K562 (cell line): ENCODE measurements around the gene C17orf78. TPM values are rescaled to one million over a fixed set of nuclear protein-coding genes. Genes with fewer than 3 reads are reported as not detected.

Experiments
- ATAC-seq: fragments of 200-7000 bp; cut with Tn5 transposase; 3 replicates; pipeline ENCODE4 v1.9.1; 2020; ENCODE audit warnings: moderate library complexity
- Bru-seq: library from RNA; stranded (reverse); fragments of 400-500 nt; gene quantifications from one replicate; lab custom pipeline; 2021; lab: Mats Ljungman, UMichigan
- BruChase-seq, 2 experiments: library from RNA; stranded (reverse); fragments of 400-500 nt; gene quantifications; one replicate each; lab custom pipeline; 2021; lab: Mats Ljungman, UMichigan
- BruUV-seq: library from RNA; stranded (reverse); fragments of 400-500 nt; replicated peaks from 2 replicates; lab custom pipeline; 2021; lab: Mats Ljungman, UMichigan
- CTCF ChIA-PET: fragments of 300-600 bp; formaldehyde crosslinking; extraction: SDS; loops from one replicate; lab custom pipeline; 2021; ENCODE audit warnings: low intra/inter-chr PET ratio; lab: Yijun Ruan, JAX
- POLR2A ChIA-PET: fragments of 300-600, 350-650 bp; sonication (Branson Sonifier 250); formaldehyde crosslinking; extraction: SDS; loops from one replicate; lab custom pipeline; 2021; ENCODE audit warnings: antibody characterized with exemption, inconsistent platforms; lab: Yijun Ruan, JAX
- DNase-seq, 4 experiments: peaks; one replicate each; pipeline versions ENCODE4 v3.0.0 to v3.0.0-alpha.2; 2011 to 2018; ENCODE audit warnings: low spot score in 3 of 4, mixed read lengths in 3 of 4; ENCODE audit errors: extremely low read depth in 1 of 4
- FAIRE-seq: peaks from 2 replicates; lab custom pipeline; 2011; peaks lifted over from hg19 to GRCh38; lab: Jason Lieb, UNC
- H2AFZ ChIP-seq: 2 replicates; pipeline ENCODE4 v1.6.0; 2011; ENCODE audit warnings: low read depth, low read length, control low read depth, inconsistent platforms
- H3K27ac ChIP-seq: fragments of 200-600 bp; 3 replicates; pipeline ENCODE4 v1.8.0; 2011; ENCODE audit warnings: low read depth, mild to moderate bottlenecking, control low read depth, inconsistent platforms, low read length, moderate library complexity, mixed read lengths; ENCODE audit errors: extremely low read depth
- H3K27me3 ChIP-seq, 2 experiments: fragments of 300-600 bp in 1 of 2; 2 replicates in 1 of 2; 3 replicates in 1 of 2; pipeline versions ENCODE4 v1.6.0 to v1.8.0; 2011; ENCODE audit warnings: inconsistent platforms in 2 of 2, low read length in 2 of 2, mild to moderate bottlenecking in 1 of 2, mixed read lengths in 1 of 2, moderate library complexity in 1 of 2; ENCODE audit not compliant: control insufficient read depth in 2 of 2, insufficient read depth in 2 of 2
- H3K36me3 ChIP-seq: fragments of 300-600 bp; 3 replicates; pipeline ENCODE4 v1.8.0; 2011; ENCODE audit warnings: mild to moderate bottlenecking, low read length, inconsistent platforms; ENCODE audit not compliant: control insufficient read depth, insufficient read depth
- H3K4me1 ChIP-seq, 2 experiments: fragments of 200-600 bp in 1 of 2; replicated peaks in 1 of 2; 2 replicates in 1 of 2; 3 replicates in 1 of 2; pipeline versions ENCODE4 v1.5.1 to v1.8.0; 2011; ENCODE audit warnings: inconsistent platforms in 2 of 2, low read length in 2 of 2, mild to moderate bottlenecking in 1 of 2, mixed read lengths in 1 of 2, moderate library complexity in 1 of 2; ENCODE audit not compliant: control insufficient read depth in 2 of 2, insufficient read depth in 2 of 2
- H3K4me2 ChIP-seq: 2 replicates; pipeline ENCODE4 v1.6.1; 2011; ENCODE audit warnings: low read length, control low read depth, inconsistent platforms, mixed read lengths; ENCODE audit not compliant: insufficient read depth
- H3K4me3 ChIP-seq: fragments of 200-600 bp; sonication (generic), shearing (Covaris generic); 2 replicates; pipeline ENCODE4 v1.5.1; 2016; ENCODE audit warnings: control low read depth, inconsistent platforms
- H3K79me2 ChIP-seq: fragments of 200-600 bp; 3 replicates; pipeline ENCODE4 v1.8.0; 2011; ENCODE audit warnings: low read length, inconsistent platforms; ENCODE audit not compliant: control insufficient read depth, insufficient read depth
- H3K9ac ChIP-seq, 2 experiments: 2 replicates each; pipeline versions ENCODE4 v1.6.0 to v1.6.1; 2011; ENCODE audit warnings: low read depth in 2 of 2, low read length in 2 of 2, control low read depth in 1 of 2, inconsistent platforms in 1 of 2, mild to moderate bottlenecking in 1 of 2, mixed read lengths in 1 of 2; ENCODE audit not compliant: insufficient read depth in 1 of 2
- H3K9me1 ChIP-seq: one replicate; pipeline ENCODE4 v1.6.0; 2011; ENCODE audit warnings: inconsistent platforms, mild to moderate bottlenecking, low read length, moderate library complexity; ENCODE audit not compliant: control insufficient read depth, insufficient read depth
- H3K9me3 ChIP-seq: replicated peaks from 2 replicates; pipeline ENCODE4 v1.5.1; 2011; ENCODE audit warnings: low read depth, low read length, inconsistent platforms; ENCODE audit not compliant: control insufficient read depth, insufficient read depth
- H4K20me1 ChIP-seq: replicated peaks from 2 replicates; pipeline ENCODE4 v1.6.1; 2011; ENCODE audit warnings: low read length, inconsistent platforms, mixed read lengths; ENCODE audit not compliant: control insufficient read depth, insufficient read depth
- CXXC5 ChIP-seq: fragments of 250-450 bp; sonication (Bioruptor Pico); IDR thresholded peaks from 2 replicates; pipeline ENCODE4 v1.8.0; 2022; ENCODE audit warnings: inconsistent platforms, mild to moderate bottlenecking, moderate library complexity
- HMG20A ChIP-seq: fragments of 450-650 bp; formaldehyde crosslinking; conservative IDR thresholded peaks from 2 replicates; pipeline ENCODE4 v1.4.0; 2020; ENCODE audit warnings: mild to moderate bottlenecking, mixed read lengths
- HNRNPH1 ChIP-seq: fragments of 200-400 bp; formaldehyde crosslinking; optimal IDR thresholded peaks from 2 replicates; pipeline ENCODE3; 2017; ENCODE audit warnings: low read depth, mild to moderate bottlenecking, low read length, moderate library complexity
- MTA2 ChIP-seq: fragments of 450-650 bp; IDR thresholded peaks from 2 replicates; pipeline ENCODE4 v1.6.1; 2016; ENCODE audit warnings: low read depth
- PATZ1 ChIP-seq: fragments of 250-450 bp; sonication (Bioruptor Pico); IDR thresholded peaks from 2 replicates; pipeline ENCODE4 v1.5.0; 2020; ENCODE audit warnings: mild to moderate bottlenecking, borderline replicate concordance
- PKNOX1 ChIP-seq: fragments of 450-650 bp; IDR thresholded peaks from 2 replicates; pipeline ENCODE4 v1.6.1; 2016
- RFX5 ChIP-seq: IDR thresholded peaks from 2 replicates; pipeline ENCODE4 v1.6.1; 2011; ENCODE audit warnings: low read depth, mild to moderate bottlenecking, improper control_type of control experiment, low read length
- SRSF7 ChIP-seq: fragments of 200-400 bp; formaldehyde crosslinking; optimal IDR thresholded peaks from 2 replicates; pipeline ENCODE3; 2017; ENCODE audit warnings: mild to moderate bottlenecking, low read depth, low read length
- ZNF311 ChIP-seq: fragments of 250-450 bp; sonication (Bioruptor Pico); IDR thresholded peaks from 2 replicates; pipeline ENCODE4 v1.4.0; 2020; ENCODE audit warnings: mild to moderate bottlenecking, moderate library complexity
- ZNF592 ChIP-seq: fragments of 450-650 bp; IDR thresholded peaks from 2 replicates; pipeline ENCODE4 v1.6.1; 2017; ENCODE audit warnings: antibody characterized with exemption, mild to moderate bottlenecking
- ZNF668 ChIP-seq: fragments of 250-450 bp; sonication (Bioruptor Pico); IDR thresholded peaks from 2 replicates; pipeline ENCODE4 v1.8.0; 2022; ENCODE audit warnings: mild to moderate bottlenecking, inconsistent platforms
- WGBS: fragments of 100-300 bp; shearing (Covaris generic); methylation state at CpG from one replicate; pipeline ENCODE4 v1.1.6; 2016; ENCODE audit warnings: low coverage, mixed read lengths; ENCODE audit not compliant: insufficient coverage; ENCODE audit errors: missing lambda C conversion rate; 5-methylcytosine and 5-hydroxymethylcytosine counted together
- in situ Hi-C: fragments of 300-500 bp; cut with MboI; formaldehyde crosslinking; loops from 4 replicates; pipeline ENCODE4 v1.15.0; 2018; ENCODE audit warnings: inconsistent platforms, mixed read lengths
- intact Hi-C: fragments of 100-400 bp; cut with micrococcal nuclease; formaldehyde crosslinking; loops from 2 replicates; pipeline ENCODE4 v1.14.2; 2022
- long read RNA-seq, 3 experiments: library from polyadenylated mRNA in 2 of 3; library from RNA in 1 of 3; unstranded in 2 of 3; stranded (forward) in 1 of 3; transcript quantifications; one replicate each; pipeline ENCODE4 v2.0.0, GENCODE V29; 2019 to 2022
- polyA minus RNA-seq, 3 experiments: library from RNA; depleted of rRNA, polyadenylated mRNA; stranded (reverse); fragments of >200 nt; gene quantifications; 2 replicates each; pipeline ENCODE4 v1.2.3, GENCODE V29; 2011
- polyA plus RNA-seq, 8 experiments: library from polyadenylated mRNA; depleted of rRNA in 4 of 8; stranded (reverse) in 5 of 8; unstranded in 3 of 8; fragments of >200 nt; fragmentation: Nextera tagmentation in 2 of 8; fragmentation: Illumina TruSeq in 1 of 8; extraction: Ambion mirVana in 2 of 8; extraction: Trizol in 1 of 8; gene quantifications; 2 replicates each; pipeline versions ENCODE4 v1.2.1 to v1.2.3, GENCODE V29; 2011 to 2014; ENCODE audit warnings: inconsistent platforms in 1 of 8, missing spikeins in 1 of 8
- total RNA-seq, 7 experiments: library from RNA; depleted of rRNA in 6 of 7; stranded (reverse); fragments of >200 nt in 6 of 7; fragmentation: Illumina TruSeq in 2 of 7; extraction: Trizol in 2 of 7; gene quantifications; 2 replicates each; pipeline versions ENCODE4 v1.2.1 to v1.2.3, GENCODE V29; 2011 to 2021; ENCODE audit warnings: low replicate concordance in 1 of 7

C17orf78 gene
- not detected in 2 replicates for total RNA-seq (2011; cell fraction: chromatin; rRNA removed; ENCODE audit: low replicate concordance)
- not detected in 2 replicates for total RNA-seq (2011; cell fraction: nucleolus; rRNA removed)
- not detected in 2 replicates for total RNA-seq (2011; cell fraction: nucleoplasm; rRNA removed)
- total RNA-seq (2014; rRNA removed) (not detected in 2 replicates), total RNA-seq (2014; rRNA removed; fragmentation: Illumina TruSeq; extraction: Trizol) (not detected in 2 replicates), total RNA-seq (2015; rRNA removed; fragmentation: Illumina TruSeq; extraction: Trizol) (not detected in 2 replicates), total RNA-seq (2021) (not detected in 2 replicates), polyA plus RNA-seq (2011; rRNA removed) (not detected in 2 replicates), polyA plus RNA-seq (2014; fragmentation: Illumina TruSeq; extraction: Trizol) (not detected in 2 replicates), polyA plus RNA-seq (2014; fragmentation: Nextera tagmentation; extraction: Ambion mirVana) (not detected), polyA plus RNA-seq (2014; rRNA removed) (not detected in 2 replicates), polyA minus RNA-seq (2011; rRNA and poly(A)+ RNA removed) (not detected in 2 replicates), Bru-seq, nascent RNA (percentile 10 among the genes with signal in this experiment), BruChase-seq, experiment 1, labeled RNA remaining after a 2-hour chase (percentile 11 among the genes with signal in this experiment), BruChase-seq, experiment 2, labeled RNA remaining after a 6-hour chase (percentile 10 among the genes with signal in this experiment)
- not detected in 2 replicates for polyA plus RNA-seq (2011; cell fraction: cytosol; rRNA removed)
- not detected in 2 replicates for polyA plus RNA-seq (2011; cell fraction: nucleus; rRNA removed)
- polyA plus RNA-seq (2012): not detected in 2 replicates
- not detected in 2 replicates for polyA minus RNA-seq (2011; cell fraction: cytosol; rRNA and poly(A)+ RNA removed)
- polyA minus RNA-seq (2011; cell fraction: nucleus; rRNA and poly(A)+ RNA removed): not detected in 2 replicates
- long read RNA-seq, experiment 1: 0 reads
- long read RNA-seq, experiment 2: 0 reads
- long read RNA-seq, experiment 3: 0 reads

- ChIA-PET POLR2A (interaction anchor here (0.8 to 1.3 kb wide), 5 partner anchors 10 to 17 kb away, joined by 3 to 5 read pairs (median 3); no protein-coding TSS in a partner anchor), CTCF (interaction anchor here (0.5 kb wide), 1 partner anchor 132 kb away, joined by 4 read pairs; no protein-coding TSS in a partner anchor)
- BruUV-seq: no TSS peak
- Histone ChIP-seq H3K4me3 (no peak within 1 kb of the TSS), H4K20me1 (no peaks in the 10 kb centered on the region), H3K4me2 (no peak within 1 kb of the TSS), H3K4me1 (peaks cover 0 to 2% of the 10 kb centered on the region in 2 experiments; a peak in 2 of 5 replicates), H3K27me3 (no peaks in the 10 kb centered on the region), H2AFZ (no peak within 1 kb of the TSS), H3K27ac (no peak within 1 kb of the TSS), H3K36me3 (no peaks in the 10 kb centered on the region), H3K9me1 (no peaks in the 10 kb centered on the region), H3K9ac (no peak within 1 kb of the TSS), H3K9me3 (no peaks in the 10 kb centered on the region), H3K79me2 (no peaks in the 10 kb centered on the region)
- 48% methylated on average over 7 of the region's 7 CpGs for WGBS
- DNase-seq (no peak), FAIRE-seq (no peak), ATAC-seq (no peak)
- in situ Hi-C loops: loop anchor here (10.0 kb wide), 1 partner anchor 751 kb away; no protein-coding TSS in a partner anchor
- intact Hi-C loops: loop anchor here (10.0 kb wide), 1 partner anchor 419 kb away; no protein-coding TSS in a partner anchor
- no peak for TF ChIP-seq ZNF592
- TF ChIP-seq ZNF311 (CRISPR knock-in tag): no peak
- TF ChIP-seq HMG20A (CRISPR knock-in tag): no peak
- TF ChIP-seq PKNOX1: no peak
- TF ChIP-seq CXXC5 (CRISPR knock-in tag): no peak
- no peak for TF ChIP-seq MTA2
- no peak for TF ChIP-seq ZNF668 (CRISPR knock-in tag)
- no peak for TF ChIP-seq SRSF7
- TF ChIP-seq RFX5: no peak
- no peak for TF ChIP-seq HNRNPH1
- TF ChIP-seq PATZ1 (CRISPR knock-in tag): no peak
Measured at GRCh38 chr17:37375706-37376105, at the start of gene C17orf78. Gene C17orf78, plus strand, starts transcription at chr17:37375985. Its CDS starts 108 bp downstream, at chr17:37376093.
